Epithelial cell of prostate (primary cell): ENCODE results near the gene AIPL1.

ENCODE experiments used
- DNase-seq: peaks from one replicate; pipeline ENCODE4 v3.0.0-alpha.2; 2011; ENCODE audit warnings: low read depth, low spot score
- H3K27ac ChIP-seq: fragments of 450-650 bp; 2 replicates; pipeline ENCODE4 v1.5.1; 2017; ENCODE audit warnings: mild to moderate bottlenecking

Gene AIPL1

GRCh38 chr17:6468051-6468790 lies 33.3 kb upstream of the AIPL1 start:
- no peak for DNase-seq
- no peak overlapping the region for H3K27ac ChIP-seq

DNA sequence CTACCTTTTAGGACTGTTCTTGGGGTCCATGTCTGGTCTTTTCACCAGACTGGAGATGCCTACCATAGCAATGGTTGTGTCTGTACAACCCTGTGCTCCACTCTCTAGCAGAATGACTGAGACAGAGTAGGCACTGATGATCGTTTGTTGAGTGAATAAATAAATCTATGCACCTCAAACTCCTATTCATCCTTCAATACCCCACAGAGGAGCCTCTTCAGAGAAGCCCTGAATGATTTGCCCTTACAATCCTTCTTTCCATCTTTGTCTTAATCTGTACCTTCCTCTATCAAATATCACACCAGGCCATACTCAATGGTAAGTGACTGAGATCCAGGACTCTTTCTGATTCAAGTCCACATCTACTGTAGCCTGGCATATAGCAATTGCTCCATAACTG lies 32.6 kb upstream of the AIPL1 start:
- no peak overlapping the region for H3K27ac ChIP-seq
- no peak for DNase-seq

DNA sequence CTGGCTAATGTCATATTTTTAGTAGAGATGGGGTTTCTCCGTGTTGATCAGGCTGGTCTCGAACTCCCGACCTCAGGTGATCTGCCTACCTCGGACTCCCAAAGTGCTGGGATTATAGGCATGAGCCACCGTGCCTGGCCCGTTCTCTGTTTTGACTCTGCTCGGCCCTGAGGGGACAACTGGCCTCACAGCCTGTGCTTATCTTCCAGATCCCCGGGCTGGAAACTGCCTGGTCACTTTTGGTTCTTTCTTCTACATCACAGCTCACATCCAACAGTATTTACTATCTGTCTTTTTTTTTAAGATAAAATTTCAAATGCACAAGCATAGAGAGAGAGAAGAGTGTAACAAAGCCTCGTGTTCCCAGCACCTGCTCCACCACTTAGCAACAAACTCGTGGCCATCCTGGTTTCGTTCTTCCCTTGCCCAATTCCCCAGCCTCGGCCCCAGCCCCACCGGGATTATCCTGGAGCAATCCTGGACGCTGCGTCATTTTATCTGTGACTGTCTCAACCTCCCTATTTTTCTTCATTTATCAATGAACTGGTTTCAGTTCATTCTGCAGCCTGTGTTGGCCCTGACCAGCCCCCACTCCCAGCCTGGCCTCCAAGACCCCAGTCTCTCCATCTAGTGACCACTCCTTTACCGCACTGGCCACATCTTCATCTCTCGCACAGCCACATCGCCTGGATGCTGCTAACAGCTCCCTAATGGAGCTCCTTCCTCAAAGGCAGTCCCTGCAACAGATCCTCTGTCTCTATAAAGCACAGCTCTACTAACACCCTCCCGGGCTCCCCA lies 30.5 kb upstream of the AIPL1 start:
- DNase-seq = no peak
- H3K27ac ChIP-seq = no peak overlapping the region

- no peak overlapping the region for H3K27ac ChIP-seq
- no peak for DNase-seq
These were observed 29.6 kb upstream of the AIPL1 start for GRCh38 chr17:6464446-6465041.

- no peak overlapping the region for H3K27ac ChIP-seq
- DNase-seq = no peak
These were observed 28.9 kb upstream of the AIPL1 start for GRCh38 chr17:6463616-6464445.

DNA sequence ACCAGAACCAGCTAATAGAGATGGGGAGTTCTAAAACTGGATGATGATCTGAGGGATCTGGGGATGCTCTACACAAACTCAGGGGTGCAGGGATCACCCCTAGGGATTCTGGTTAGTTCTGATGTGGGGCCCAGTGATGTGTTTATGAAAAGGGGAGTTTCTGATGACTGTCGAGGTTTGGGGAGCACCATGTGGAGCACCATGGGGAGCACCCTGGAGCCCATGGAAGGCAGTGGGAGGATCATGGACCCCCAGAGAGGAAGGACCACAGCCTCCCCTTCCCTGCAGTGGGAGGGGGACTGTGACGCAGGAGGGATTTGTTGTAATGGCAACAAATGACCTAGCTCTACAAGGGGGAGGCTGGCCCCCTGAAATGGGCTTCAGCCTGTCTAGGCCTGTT lies 27.8 kb upstream of the AIPL1 start:
- H3K27ac ChIP-seq = no peak overlapping the region
- DNase-seq = no peak

DNA sequence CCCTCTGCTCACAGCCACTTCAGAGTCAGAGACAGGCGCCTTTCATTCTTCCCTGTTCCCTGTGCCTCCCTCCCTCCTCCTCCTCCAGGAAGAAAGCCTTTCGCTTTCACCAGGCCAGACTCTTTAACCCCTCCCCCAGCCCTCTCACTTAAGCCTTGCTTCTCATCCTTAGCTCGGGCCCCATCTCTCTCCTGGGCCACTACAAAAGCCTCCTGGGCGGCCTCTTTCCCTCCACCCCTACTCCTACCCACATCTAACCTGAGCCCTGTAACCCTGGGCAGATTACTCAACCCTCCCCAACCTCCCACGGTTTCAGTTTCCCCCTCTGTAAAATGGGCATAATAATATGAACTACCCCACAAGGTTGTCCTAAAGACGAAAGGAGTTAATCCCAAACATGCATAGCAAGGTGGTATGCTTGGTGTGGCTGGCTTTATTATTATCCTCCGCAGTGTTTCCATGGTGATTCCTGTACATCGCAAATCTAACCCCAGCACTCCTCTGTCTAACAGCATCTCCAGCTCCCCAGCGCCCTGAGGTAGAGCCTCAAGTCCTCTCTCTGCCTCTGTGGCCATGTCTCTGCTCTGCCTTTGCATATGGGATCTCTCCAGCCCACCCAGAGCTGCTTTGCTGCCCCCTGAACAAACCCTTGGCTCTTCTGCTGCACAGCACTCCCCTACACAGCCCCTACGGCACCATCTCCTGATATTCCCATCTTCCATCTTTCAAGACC lies 27.0 kb upstream of the AIPL1 start:
- no peak overlapping the region for H3K27ac ChIP-seq
- no peak for DNase-seq

DNA sequence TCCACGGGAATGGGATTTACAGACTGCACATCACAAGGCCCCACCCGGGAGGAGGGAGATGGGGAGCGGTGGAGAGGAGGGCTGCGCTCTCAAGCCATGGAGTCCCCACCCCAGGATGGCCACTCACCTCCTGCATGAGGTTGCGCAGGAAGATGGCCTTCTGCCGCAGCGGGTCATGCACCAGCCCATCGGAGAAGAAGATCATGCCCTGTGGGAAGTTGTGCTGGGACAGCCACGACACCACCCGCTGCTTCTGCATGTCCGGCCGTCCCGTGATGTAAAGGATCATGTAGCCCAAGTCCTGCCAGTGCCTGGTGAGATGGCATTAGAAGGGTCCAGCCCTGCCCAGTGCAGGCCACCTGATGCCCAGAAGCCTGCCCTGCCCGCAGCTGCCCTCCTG lies 26.3 kb upstream of the AIPL1 start:
- no peak overlapping the region for H3K27ac ChIP-seq
- no peak for DNase-seq

DNA sequence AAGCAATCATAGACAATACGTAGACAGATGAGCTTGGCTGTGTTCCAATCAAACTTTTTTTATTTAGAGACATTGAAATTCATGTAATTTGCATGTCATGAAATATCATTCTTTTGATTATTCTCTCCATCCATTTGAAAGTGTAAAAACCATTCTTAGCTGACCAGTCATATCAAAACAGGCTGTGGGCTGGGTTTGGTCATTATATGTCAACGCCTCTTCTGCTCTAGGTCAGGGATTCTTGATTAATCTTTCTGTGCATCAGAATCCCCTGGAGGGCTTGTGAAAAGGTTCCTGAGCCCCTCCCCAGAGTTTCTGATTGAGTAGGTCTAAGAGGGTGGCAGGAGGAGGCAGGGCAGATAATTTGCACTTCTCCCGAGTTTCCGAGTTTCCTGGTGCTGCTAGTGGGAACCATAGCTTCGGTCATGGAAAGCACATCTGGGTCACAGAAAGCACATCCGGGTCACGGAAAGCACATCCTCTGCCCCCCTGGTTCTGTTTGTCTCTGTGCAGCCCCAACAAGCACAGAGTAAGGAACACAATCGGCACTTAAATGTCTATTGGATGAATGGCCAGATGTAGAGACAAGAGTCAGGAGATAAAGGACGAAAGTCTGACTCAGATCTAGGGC lies 25.7 kb upstream of the AIPL1 start:
- DNase-seq = no peak
- no peak overlapping the region for H3K27ac ChIP-seq

DNA sequence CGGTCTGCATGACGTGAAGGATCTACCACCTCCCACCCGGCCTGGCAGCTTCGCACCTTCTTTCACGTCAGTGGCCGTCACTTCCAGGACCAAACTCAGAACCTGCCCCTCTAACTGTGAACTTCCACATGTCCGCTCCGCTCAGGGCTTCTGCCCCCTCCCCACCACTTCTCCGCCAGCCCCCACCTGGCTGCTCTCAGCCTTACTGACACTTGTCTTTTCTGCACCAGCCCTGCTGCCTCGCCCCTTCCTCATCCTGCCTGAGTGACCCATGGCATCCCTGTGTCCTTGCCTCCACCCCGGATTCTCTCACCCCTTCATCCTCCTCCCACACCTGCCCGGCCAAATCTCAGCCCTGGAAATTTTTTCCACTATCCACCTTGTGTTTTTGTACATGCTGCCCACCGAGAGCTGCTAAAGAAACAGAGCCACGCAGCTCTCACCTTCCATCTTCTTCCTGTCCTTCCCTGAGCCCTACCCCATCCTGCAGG lies 23.6 kb upstream of the AIPL1 start:
- DNase-seq = no peak
- no peak overlapping the region for H3K27ac ChIP-seq

- no peak for DNase-seq
- H3K27ac ChIP-seq = peak overlapping the region; percentile 7
These were observed 23.0 kb upstream of the AIPL1 start for GRCh38 chr17:6457688-6458459.

- peak overlapping the region; percentile 7 for H3K27ac ChIP-seq
- no peak for DNase-seq
These were observed 22.2 kb upstream of the AIPL1 start for GRCh38 chr17:6456914-6457687.

DNA sequence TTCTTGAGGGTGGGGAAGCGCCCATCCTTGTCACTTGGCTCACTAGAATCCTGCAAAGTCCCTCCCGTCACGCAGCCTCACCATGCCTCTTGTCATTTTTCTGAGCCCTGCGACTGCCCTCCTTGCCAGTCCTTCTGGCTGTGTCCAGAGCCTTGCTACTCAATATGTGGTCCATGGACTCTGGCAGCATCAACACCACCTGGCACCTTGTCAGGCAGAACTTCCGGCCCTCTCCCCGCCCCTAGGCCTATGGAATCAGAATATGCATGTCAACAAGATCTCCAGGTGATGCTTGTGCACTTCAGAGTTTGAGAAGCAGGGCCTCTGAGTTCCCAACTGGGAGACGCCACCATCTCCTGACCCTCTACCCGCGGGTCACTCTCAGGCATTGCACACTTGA lies 21.4 kb upstream of the AIPL1 start:
- no peak for DNase-seq
- no peak overlapping the region for H3K27ac ChIP-seq

- no peak for DNase-seq
- H3K27ac ChIP-seq = no peak overlapping the region
These were observed 20.4 kb upstream of the AIPL1 start for GRCh38 chr17:6455321-6455705.

GRCh38 chr17:6454495-6455320 lies 19.8 kb upstream of the AIPL1 start:
- no peak for DNase-seq
- H3K27ac ChIP-seq = no peak overlapping the region

DNA sequence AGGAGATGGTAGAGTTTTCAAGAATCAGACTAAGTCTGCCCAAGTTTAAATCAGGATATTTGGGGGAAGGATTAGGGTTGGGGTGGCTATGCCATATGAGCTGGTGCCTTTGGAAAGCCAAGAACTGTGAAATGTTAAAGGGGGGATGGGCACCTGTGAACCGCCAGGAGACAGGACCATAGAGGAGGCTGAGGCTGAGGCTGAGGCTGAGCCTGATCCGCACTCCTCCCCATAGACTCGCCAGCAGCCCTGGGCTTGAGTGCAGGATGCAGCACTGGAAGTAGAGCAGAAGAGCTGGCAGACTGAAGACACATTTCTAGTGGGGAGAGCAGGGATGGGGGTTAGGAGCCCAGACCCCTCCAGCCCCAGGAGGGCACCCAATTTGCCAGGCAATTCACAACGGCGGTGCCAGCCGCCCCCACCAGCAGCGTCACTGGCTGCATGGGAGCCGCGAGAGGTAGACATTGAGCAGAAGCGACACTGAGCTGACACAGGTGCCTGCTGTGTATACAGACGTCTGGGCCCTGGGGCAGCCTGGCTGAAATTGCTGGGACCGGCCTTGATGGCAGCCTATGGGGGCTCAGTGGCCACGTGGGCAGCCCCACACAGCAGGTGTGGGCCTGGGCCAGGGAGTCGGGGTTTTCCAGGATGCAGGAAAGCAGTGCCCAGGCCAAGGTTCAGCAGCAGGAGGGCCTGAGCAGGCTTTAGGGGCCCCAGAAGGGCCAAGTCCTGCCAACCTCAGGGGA lies 18.5 kb upstream of the AIPL1 start:
- no peak overlapping the region for H3K27ac ChIP-seq
- DNase-seq = no peak
